ENCODE measurements around the gene WFS1. TPM values are rescaled to one million over a fixed set of nuclear protein-coding genes. Genes with fewer than 3 reads are reported as not detected.

WFS1 gene
- total and polyA plus RNA-seq, 9 of the 15 experiments (the other 6 are each of a cell fraction or from before 2014, with no cell fraction given): 0.01 to 0.29 (median 0.03) TPM; not detected in 5

DNA sequence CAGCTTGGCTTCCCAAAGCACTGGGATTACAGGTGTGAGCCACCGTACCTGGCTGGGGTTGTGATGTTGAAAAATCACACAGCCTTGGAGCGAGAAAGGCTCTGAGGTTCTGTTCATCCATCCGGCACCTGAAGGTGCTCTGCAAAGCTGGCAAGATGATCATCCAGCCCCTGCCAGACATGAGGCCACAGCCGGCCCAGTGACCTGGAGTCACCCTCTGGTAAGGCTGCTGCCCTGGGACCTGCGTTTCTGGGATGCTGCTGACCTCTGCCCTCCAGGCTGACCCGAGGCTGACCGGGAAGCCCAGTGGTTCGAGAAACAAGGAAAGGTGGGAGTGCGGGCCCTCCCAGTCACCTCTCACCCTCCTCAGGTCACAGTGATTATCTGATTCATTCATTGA is 13.5 kb upstream of the WFS1 start:
- no TSS peak for BruUV-seq (replicated peaks)
- Histone ChIP-seq H3K9ac (ENCODE audit: insufficient read depth in 1 of 2, low read depth in 2 of 2, low read length in 2 of 2) (no peak overlapping the region), H3K9me3 (replicated peaks; ENCODE audit: control insufficient read depth, insufficient read depth, low read depth, low read length) (no peaks in the 10 kb centered on the region), H2AFZ (ENCODE audit: low read depth, low read length) (no peak overlapping the region), H4K20me1 (replicated peaks; ENCODE audit: control insufficient read depth, insufficient read depth, low read length) (peaks cover 4% of the 10 kb centered on the region; the same call in 1 of the 2 replicates), H3K9me1 (ENCODE audit: control insufficient read depth, insufficient read depth, low read length) (no peaks in the 10 kb centered on the region), H3K27me3 (ENCODE audit: control insufficient read depth in 2 of 2, insufficient read depth in 2 of 2, low read length in 2 of 2) (peaks cover 4 to 18% of the 10 kb centered on the region in 2 experiments; a peak in 2 of 5 replicates), H3K4me3 (no peak overlapping the region), H3K79me2 (ENCODE audit: control insufficient read depth, insufficient read depth, low read length) (no peaks in the 10 kb centered on the region), H3K4me2 (ENCODE audit: insufficient read depth, low read length) (no peak overlapping the region), H3K4me1 (replicated peaks in 1 of 2; ENCODE audit: control insufficient read depth in 2 of 2, insufficient read depth in 2 of 2, low read length in 2 of 2) (no peaks in the 10 kb centered on the region; a peak in 1 of 5 replicates), H3K27ac (ENCODE audit: extremely low read depth, low read depth, low read length) (no peak overlapping the region), H3K36me3 (ENCODE audit: control insufficient read depth, insufficient read depth, low read length) (no peaks in the 10 kb centered on the region)
- no peak for ATAC-seq
- CTCF ChIA-PET (ENCODE audit: low intra/inter-chr PET ratio): no interaction called here
- POLR2A ChIA-PET: no interaction called here
- intact Hi-C loops (cut with micrococcal nuclease): loop anchor here (10.0 kb wide), 1 partner anchor 289 kb away; no protein-coding TSS in a partner anchor
- in situ Hi-C loops (cut with MboI): no loop called here
- no peak for DNase-seq (ENCODE audit: extremely low read depth in 1 of 4, low spot score in 3 of 4)
- WGBS (ENCODE audit: insufficient coverage, low coverage, missing lambda C conversion rate): 0% methylated on average over 9 of the region's 9 CpGs
- TF ChIP-seq, protein P1, sequence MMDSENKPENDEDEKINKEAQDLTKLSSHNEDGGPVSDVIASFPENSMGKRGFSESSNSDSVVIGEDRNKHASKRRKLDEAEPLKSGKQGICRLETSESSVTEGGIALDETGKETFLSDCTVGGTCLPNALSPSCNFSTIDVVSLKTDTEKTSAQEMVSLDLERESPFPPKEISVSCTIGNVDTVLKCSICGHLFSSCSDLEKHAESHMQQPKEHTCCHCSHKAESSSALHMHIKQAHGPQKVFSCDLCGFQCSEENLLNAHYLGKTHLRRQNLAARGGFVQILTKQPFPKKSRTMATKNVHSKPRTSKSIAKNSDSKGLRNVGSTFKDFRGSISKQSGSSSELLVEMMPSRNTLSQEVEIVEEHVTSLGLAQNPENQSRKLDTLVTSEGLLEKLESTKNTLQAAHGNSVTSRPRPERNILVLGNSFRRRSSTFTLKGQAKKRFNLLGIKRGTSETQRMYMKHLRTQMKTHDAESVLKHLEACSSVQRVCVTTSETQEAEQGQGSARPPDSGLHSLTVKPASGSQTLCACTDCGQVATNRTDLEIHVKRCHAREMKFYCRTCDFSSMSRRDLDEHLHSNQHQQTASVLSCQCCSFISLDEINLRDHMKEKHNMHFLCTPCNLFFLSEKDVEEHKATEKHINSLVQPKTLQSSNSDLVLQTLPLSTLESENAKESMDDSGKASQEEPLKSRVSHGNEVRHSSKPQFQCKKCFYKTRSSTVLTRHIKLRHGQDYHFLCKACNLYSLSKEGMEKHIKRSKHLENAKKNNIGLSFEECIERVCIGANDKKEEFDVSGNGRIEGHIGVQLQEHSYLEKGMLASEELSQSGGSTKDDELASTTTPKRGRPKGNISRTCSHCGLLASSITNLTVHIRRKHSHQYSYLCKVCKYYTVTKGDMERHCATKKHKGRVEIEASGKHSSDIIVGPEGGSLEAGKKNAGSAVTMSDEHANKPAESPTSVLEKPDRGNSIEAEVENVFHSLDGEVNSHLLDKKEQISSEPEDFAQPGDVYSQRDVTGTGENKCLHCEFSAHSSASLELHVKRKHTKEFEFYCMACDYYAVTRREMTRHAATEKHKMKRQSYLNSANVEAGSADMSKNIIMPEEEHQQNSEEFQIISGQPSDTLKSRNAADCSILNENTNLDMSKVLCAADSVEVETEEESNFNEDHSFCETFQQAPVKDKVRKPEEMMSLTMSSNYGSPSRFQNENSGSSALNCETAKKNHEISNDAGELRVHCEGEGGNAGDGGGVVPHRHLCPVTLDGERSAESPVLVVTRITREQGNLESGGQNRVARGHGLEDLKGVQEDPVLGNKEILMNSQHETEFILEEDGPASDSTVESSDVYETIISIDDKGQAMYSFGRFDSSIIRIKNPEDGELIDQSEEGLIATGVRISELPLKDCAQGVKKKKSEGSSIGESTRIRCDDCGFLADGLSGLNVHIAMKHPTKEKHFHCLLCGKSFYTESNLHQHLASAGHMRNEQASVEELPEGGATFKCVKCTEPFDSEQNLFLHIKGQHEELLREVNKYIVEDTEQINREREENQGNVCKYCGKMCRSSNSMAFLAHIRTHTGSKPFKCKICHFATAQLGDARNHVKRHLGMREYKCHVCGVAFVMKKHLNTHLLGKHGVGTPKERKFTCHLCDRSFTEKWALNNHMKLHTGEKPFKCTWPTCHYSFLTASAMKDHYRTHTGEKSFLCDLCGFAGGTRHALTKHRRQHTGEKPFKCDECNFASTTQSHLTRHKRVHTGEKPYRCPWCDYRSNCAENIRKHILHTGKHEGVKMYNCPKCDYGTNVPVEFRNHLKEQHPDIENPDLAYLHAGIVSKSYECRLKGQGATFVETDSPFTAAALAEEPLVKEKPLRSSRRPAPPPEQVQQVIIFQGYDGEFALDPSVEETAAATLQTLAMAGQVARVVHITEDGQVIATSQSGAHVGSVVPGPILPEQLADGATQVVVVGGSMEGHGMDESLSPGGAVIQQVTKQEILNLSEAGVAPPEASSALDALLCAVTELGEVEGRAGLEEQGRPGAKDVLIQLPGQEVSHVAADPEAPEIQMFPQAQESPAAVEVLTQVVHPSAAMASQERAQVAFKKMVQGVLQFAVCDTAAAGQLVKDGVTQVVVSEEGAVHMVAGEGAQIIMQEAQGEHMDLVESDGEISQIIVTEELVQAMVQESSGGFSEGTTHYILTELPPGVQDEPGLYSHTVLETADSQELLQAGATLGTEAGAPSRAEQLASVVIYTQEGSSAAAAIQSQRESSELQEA (IDR thresholded peaks at IDR 0.05; ENCODE audit: low read depth): no peak
- TF ChIP-seq ZZZ3 (IDR thresholded peaks at IDR 0.05): no peak
- FAIRE-seq: no peak

Measured in K562 (cell line).